A673 (cell line): ENCODE measurements around the gene FCER1G.
A peak's percentile ranks its signal among the peaks of the same experiment; 100 is the strongest.

Experiments
- CTCF ChIP-seq: fragments of 300-800, 200-600 bp; sonication (generic); conservative IDR thresholded peaks from 2 replicates; pipeline ENCODE4 v1.5.1; 2017; ENCODE audit warnings: low read depth, mild to moderate bottlenecking, antibody characterized with exemption, low read length, moderate library complexity, mixed read lengths
- EZH2 ChIP-seq: fragments of 200-600 bp; sonication (generic); IDR thresholded peaks from 2 replicates; pipeline ENCODE4 v1.6.1; 2017; ENCODE audit warnings: borderline replicate concordance, low read depth, mild to moderate bottlenecking, mixed read lengths, antibody characterized with exemption, low read length; ENCODE audit not compliant: poor library complexity, severe bottlenecking

DNA sequence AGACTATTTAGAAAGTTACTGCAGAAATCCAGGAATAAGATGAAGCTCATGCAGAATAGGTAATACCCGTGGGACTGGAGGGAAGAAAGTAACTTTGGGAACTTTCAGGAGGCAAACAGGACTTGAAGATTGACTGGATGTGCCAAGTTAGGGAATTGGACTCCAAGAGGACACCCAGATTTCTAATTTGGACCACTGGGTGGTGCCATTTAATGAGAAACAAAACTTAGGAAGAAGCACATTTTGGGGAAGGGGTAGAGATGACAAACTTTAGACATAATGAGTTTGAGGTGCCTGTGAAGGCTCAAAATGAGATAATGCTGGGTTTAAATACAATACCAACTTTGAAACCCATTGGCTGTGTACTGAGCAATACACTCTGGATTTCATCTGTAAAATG is 34.5 kb upstream of the FCER1G start:
- TF ChIP-seq CTCF (peak; percentile 65), EZH2 (no peak)
